ENCODE data around the gene CD48.
"Not testable (repeated sequence)": the region's sequence is repeated elsewhere in the genome, so short reads cannot be mapped to it uniquely, and the experiment has no call there.

Gene CD48

DNA sequence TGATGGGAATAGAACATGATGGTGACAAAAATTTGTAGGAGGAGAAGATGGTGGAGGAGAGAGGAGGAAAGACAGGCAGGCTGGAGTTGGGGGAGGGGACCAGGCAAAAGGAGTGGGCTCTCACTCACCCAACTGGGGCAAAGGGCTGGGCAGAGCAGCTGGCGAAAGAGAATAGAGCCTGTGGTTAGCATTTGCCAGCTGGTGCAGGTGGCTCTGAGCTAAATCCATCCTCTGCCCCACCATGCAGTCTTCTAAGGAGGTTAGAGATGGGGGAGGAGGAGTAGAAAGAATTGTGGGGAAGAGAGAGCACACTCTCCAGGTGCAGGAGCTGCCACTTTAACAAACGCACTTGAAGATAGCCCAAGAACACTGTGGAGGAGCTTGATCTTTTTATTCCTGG, 37.2 kb downstream of the CD48 start:
- DNase-seq = no peak

GRCh38 chr1:160672789-160673695, 38.6 kb downstream of the CD48 start:
- DNase-seq = no peak

DNA sequence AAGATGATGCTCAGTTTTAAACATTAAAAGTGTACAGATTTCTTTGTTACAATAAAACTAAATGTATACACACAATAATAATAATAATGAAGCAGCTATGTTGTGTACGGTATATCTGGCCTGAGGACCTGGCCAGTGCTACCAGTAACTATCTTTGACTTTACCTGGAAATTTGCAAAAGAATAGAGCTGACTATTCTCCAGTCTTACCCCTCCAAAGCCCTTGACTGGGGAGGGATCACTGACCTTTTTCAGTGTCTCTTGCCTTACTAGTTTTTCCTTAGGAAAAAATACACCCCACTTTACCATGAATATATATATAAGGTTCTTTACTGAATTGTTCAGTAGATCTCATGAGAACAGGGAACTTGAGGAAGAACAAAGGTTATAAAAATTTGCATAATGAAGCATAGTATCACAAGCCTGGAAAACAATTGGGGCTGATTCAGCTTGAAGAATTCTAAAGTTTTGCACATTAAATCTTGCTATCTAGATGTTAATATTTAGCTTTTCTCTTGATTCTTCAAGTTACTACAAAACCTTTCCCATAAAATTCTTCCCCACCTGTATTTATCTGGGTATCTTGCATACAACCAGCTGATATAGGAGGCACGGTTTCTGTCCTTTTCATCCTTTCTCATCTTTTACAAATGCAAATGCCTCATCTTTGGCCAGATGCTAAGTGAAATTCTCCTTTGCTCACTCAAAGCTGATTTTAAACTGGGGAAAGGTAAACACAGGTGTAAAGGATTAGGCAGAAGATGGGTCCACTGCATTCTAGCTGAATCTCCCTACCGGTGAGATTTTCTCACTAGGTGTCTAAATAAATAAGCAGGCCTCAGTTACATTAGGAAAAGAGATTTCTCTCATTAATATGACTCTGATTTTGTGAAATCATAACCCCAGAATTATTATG, 39.8 kb downstream of the CD48 start:
- DNase-seq = no peak

DNA sequence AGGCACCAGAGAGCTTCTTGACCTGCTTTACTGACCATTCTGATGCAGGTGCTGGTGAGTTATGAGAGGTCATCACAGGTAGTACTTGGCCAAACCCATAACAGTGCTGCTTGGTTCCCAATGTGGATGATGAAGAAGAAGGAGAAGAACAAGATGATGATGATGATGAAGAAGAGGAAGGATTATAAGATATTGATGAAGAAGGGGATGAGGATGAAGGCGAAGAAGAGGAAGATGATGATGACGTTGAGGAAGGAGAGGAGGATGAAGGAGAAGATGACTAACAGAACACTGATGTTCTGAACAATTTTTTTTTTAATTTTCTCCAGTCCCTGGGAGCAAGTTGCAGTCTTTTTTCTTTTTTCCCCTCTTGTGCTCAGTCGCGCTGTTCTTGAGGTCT, 40.9 kb downstream of the CD48 start:
- no peak for DNase-seq

DNA sequence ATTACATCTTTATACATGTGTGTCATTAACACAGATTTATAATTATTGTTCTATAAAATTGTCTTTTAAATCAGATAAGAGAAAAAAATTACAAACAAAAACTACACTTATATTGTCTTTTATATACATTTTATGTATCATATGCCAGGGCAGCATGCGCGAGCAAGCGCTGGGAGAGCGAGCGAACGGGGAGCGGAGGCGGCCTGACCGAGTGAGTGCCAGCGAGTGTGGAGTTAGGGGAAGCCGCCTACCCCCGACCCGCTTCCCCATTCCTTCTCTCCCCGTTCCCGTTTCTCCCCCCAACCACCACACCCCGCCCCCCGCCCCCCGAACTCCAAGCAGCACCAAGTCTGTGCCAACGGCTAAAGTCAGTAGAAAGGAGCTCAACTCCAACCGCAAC, 41.8 kb downstream of the CD48 start:
- no peak for DNase-seq

GRCh38 chr1:160669276-160669675, 42.3 kb downstream of the CD48 start:
- no peak for DNase-seq

DNA sequence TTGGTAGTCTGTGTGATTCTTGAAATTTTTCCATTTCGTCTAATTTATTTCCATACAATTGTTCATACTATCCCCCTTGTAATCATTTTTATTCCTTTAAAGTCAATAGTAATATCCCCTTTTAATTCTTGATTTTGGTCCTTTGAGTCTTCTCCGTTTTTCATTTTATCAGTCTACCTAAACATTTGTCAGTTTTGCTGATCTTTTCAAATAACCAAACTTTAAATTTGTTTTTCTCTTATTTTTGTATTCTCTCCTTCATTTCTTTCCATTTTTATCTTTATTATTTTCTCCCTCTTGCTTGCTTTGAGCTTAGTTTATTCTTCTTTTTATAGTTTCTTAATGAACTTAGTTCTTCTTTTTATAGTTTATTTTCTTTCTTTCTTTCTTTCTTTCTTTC, 43.7 kb downstream of the CD48 start:
- DNase-seq = no peak

- no peak for DNase-seq
These were observed 45.6 kb downstream of the CD48 start for GRCh38 chr1:160666079-160666442.

- no peak for DNase-seq
These were observed 46.1 kb downstream of the CD48 start for GRCh38 chr1:160665330-160666078.

DNA sequence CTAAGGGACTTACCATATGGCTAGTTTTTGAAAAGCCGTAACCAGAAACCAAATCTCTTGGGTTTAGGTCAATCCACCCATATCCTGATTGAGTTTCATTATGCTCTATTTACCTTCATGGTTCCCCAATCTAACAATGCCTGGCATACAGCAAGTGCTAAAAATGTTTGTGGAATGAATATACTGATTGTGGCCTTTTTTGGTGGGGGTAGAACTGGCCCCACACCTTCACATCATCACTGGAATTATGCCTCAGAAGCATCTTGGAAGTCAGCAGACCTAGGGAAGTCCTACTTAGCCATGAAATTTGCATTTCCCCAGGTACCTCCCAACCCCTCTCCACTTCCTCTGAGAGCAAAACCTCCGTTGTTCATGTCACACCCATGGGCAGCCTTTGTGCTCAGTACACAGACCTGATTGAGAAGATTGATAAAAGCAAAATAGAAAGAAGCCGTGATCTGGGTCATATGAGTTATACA, 47.0 kb downstream of the CD48 start:
- no peak for DNase-seq

GRCh38 chr1:160662910-160663309, 48.7 kb downstream of the CD48 start:
- no peak for DNase-seq

GRCh38 chr1:160659566-160659965, 52.1 kb downstream of the CD48 start:
- DNase-seq = no peak

DNA sequence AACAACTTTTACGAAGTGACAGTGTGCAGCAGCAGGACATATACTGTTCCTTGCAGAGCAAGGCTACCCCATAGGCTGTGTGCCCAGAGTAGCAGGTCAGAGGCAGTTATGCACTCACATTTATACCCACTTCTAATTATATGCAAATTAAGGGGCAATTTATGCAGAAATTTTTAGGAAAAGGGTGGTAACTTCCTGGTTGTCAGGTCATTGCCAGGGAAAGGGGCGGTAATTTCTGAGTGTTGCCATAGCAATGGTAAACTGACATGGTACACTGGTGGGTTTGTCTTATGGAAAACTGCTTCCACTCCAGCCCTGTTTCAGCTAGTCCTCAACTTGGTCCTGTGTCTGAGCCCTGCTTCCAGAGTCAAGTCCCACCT, 52.8 kb downstream of the CD48 start:
- no peak for DNase-seq

DNA sequence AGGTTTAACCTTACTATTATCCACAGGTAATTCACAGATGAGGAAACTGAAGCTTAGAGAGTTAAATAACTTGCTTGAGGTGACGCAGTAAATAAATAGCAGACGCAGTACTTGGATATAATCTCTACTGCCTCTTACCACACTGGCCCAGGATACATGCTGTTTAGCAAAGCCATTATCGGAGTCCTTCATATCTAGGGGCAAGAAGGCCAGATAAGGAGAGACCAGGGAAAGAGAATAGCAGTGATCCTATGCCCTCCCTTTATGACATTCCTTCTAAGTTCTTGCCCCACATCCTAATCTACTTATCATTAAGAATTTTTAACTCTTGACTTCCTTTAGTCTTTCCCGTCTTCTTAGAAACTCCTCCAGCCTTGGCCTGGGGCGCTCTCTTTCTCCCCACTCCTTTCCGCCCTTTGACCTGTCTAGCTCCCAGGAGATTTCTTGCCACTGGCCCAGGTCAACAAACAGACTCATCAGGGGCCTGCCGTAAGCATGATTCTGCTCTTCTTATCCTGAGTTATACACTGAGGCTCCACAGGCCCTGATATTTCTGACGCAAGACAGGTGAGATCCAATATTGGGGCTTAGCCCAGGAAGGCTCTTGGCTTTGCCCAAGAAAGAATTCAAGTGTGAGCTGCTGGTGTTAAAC, 53.3 kb downstream of the CD48 start:
- no peak for DNase-seq

GRCh38 chr1:160657250-160657781, 54.3 kb downstream of the CD48 start:
- no peak for DNase-seq

DNA sequence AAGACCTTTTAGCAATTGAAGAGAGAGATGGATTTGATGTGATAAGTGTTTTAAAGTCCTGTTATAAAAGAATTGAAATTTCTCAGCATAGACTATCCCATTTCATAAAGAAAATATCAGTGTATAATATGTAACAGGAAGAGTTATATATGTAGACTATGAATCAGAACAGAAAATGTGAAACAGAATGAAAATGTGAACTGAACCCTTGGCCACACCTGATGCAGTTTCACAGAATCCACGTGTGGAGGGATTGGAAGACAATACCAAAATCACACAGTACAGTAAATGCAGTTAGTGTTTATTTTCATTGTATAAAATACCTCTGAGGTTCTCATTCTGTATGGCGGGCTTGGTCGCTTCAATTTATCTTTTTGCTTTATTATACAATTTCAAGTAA, 54.9 kb downstream of the CD48 start:
- DNase-seq = no peak

GRCh38 chr1:160653620-160654016, 58.0 kb downstream of the CD48 start:
- DNase-seq = no peak

GRCh38 chr1:160652924-160653619, 58.5 kb downstream of the CD48 start:
- DNase-seq = no peak

- DNase-seq = not testable (repeated sequence)
These were observed 59.5 kb downstream of the CD48 start for GRCh38 chr1:160652065-160652641.

DNA sequence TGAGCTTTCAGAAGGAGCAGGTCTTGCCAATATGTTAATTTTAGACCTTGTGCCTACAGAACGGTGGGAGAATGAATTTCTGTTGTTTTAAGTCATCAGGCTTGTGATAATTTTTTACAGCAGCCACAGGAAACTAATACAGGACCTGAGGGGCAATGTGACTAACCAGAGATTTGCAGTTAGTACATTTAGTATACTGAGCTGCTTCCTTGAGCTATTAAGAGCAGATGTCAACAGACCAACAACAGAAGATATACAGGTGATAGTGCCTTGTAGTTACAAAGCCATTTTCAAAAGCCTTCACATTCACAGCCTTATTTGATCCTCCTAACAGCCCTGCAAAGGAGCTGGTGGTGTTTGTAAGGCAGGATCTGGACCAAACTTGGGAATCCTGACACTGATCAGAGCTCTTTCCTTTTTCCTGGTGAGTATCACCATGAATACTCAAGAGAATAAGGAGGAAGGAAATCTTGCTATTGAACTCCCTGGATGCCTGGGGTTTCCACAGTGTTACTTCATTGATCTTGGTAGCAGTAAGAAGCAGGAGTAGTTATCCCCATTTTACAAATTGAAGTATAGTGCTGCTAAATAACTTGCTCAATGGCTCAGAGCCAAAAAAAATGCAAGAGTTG, 60.1 kb downstream of the CD48 start:
- no peak for DNase-seq

DNA sequence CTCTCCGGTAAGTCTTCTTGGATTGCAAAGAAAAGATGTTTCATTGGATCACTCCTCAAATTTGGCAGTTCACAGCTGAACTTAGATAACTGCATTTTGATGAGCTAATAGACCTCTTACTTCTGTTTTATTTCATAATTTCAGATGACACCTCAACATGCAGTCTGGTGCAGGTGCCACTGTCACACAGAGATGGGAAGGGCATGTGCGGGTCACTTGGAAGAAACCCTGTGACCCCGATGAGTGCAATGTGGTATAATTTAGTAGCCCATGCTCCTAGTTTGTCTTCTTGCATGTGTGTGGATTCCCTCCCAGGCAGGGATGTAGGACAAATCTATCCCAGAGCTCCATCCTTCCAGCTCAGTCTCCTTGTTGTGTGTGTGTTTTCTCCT, 64.3 kb downstream of the CD48 start:
- no peak for DNase-seq
